HFF-Myc (cell line): ENCODE measurements around the gene CHODL.

Experiments
- DNase-seq: peaks from one replicate; pipeline ENCODE4 v3.0.0-alpha.2; 2011; ENCODE audit warnings: low read depth; ENCODE audit errors: extremely low read depth
- H3K4me3 ChIP-seq: replicated peaks from 2 replicates; pipeline ENCODE4 v1.5.1; 2011; ENCODE audit warnings: low read depth, mild to moderate bottlenecking, control low read depth, low read length
- CTCF ChIP-seq: IDR thresholded peaks from 2 replicates; pipeline ENCODE4 v1.5.1; 2012; ENCODE audit warnings: mild to moderate bottlenecking, low read depth, low read length, control low read depth; ENCODE audit errors: missing control alignments

Gene CHODL

GRCh38 chr21:18235545-18235944 is 9.1 kb upstream of the CHODL start:
- no peak for DNase-seq
- TF ChIP-seq CTCF = no peak
- H3K4me3 ChIP-seq = no peak overlapping the region

GRCh38 chr21:18245464-18245967 is 883 bp downstream of the CHODL start:
- DNase-seq = no peak
- H3K4me3 ChIP-seq = no peak overlapping the region
- TF ChIP-seq CTCF = no peak

GRCh38 chr21:18248171-18248570 is 3.5 kb downstream of the CHODL start:
- no peak for TF ChIP-seq CTCF
- DNase-seq = no peak

GRCh38 chr21:18249672-18250071 is 5.0 kb downstream of the CHODL start:
- TF ChIP-seq CTCF = peak; percentile 19
- DNase-seq = no peak
- no peak overlapping the region for H3K4me3 ChIP-seq

More at GRCh38 chr21:18248171-18248570, 3.5 kb downstream of the CHODL start:
- H3K4me3 ChIP-seq = no peak overlapping the region

- no peak for DNase-seq
- no peak for TF ChIP-seq CTCF
These were observed 6.4 kb downstream of the CHODL start for GRCh38 chr21:18251065-18251464.

GRCh38 chr21:18252256-18252655 is 7.6 kb downstream of the CHODL start:
- DNase-seq = no peak
- TF ChIP-seq CTCF = no peak
- H3K4me3 ChIP-seq = no peak overlapping the region

More at GRCh38 chr21:18251065-18251464, 6.4 kb downstream of the CHODL start:
- H3K4me3 ChIP-seq = no peak overlapping the region

- no peak overlapping the region for H3K4me3 ChIP-seq
- no peak for TF ChIP-seq CTCF
- DNase-seq = no peak
These were observed 8.0 kb downstream of the CHODL start for GRCh38 chr21:18252680-18253079.
